HEK293 (cell line): ENCODE data around the gene SUPT3H.

Source experiments
- CTCF ChIA-PET: fragments of 350-600 bp; formaldehyde crosslinking; extraction: SDS; loops from one replicate; lab custom pipeline; 2021; ENCODE audit warnings: antibody characterized with exemption; lab: Yijun Ruan, JAX
- POLR2A ChIA-PET: fragments of 300-600 bp; formaldehyde crosslinking; extraction: SDS; loops from one replicate; lab custom pipeline; 2020; ENCODE audit warnings: antibody characterized with exemption, inconsistent platforms; lab: Yijun Ruan, JAX
- H3K27ac ChIP-seq: fragments of 200-500 bp; sonication (Bioruptor generic); 2 replicates; pipeline ENCODE4 v1.5.1; 2014; ENCODE audit warnings: low read depth, low read length, control low read depth, inconsistent platforms; ENCODE audit errors: extremely low read depth
- H3K36me3 ChIP-seq, 2 experiments: fragments of 200-500 bp in 1 of 2; sonication (Bioruptor generic) in 1 of 2; 1 replicate in 1 of 2; 2 replicates in 1 of 2; pipeline ENCODE4 v1.5.1; 2014 to 2017; ENCODE audit warnings: inconsistent platforms in 2 of 2, low read length in 2 of 2; ENCODE audit not compliant: control insufficient read depth in 2 of 2, insufficient read depth in 1 of 2
- H3K4me1 ChIP-seq: fragments of 200-500 bp; sonication (Bioruptor generic); 2 replicates; pipeline ENCODE4 v1.5.1; 2014; ENCODE audit warnings: mild to moderate bottlenecking, low read length, inconsistent platforms; ENCODE audit not compliant: control insufficient read depth, insufficient read depth
- H3K4me3 ChIP-seq: 2 replicates; pipeline ENCODE4 v1.5.1; 2011; ENCODE audit warnings: low read depth, mild to moderate bottlenecking, control low read depth, low read length, moderate library complexity
- H3K9me3 ChIP-seq: fragments of 200-500 bp; sonication (Bioruptor generic); 2 replicates; pipeline ENCODE4 v1.5.1; 2014; ENCODE audit warnings: low read depth, low read length, inconsistent platforms; ENCODE audit not compliant: control insufficient read depth, insufficient read depth
- FEZF1 ChIP-seq: fragments of 450-650 bp; formaldehyde crosslinking; IDR thresholded peaks from 2 replicates; pipeline ENCODE4 v1.5.1; 2016; ENCODE audit warnings: missing biosample characterization, missing genetic modification characterization
- KLF16 ChIP-seq: fragments of 450-650 bp; formaldehyde crosslinking; IDR thresholded peaks from 2 replicates; pipeline ENCODE4 v1.5.1; 2017; ENCODE audit warnings: missing biosample characterization, missing genetic modification characterization
- MZF1 ChIP-seq: fragments of 450-650 bp; formaldehyde crosslinking; IDR thresholded peaks from 2 replicates; pipeline ENCODE4 v1.5.1; 2017; ENCODE audit warnings: missing biosample characterization, missing genetic modification characterization, borderline replicate concordance
- PRDM10 ChIP-seq: fragments of 450-650 bp; formaldehyde crosslinking; IDR thresholded peaks from 2 replicates; pipeline ENCODE4 v1.5.1; 2016; ENCODE audit warnings: missing biosample characterization, missing genetic modification characterization
- SETDB1 ChIP-seq: IDR thresholded peaks from one replicate; pipeline ENCODE4 v1.6.1; 2017; ENCODE audit warnings: mild to moderate bottlenecking, low read length, moderate library complexity, mixed read lengths; ENCODE audit not compliant: insufficient read length
- TRIM28 ChIP-seq: IDR thresholded peaks from 2 replicates; pipeline ENCODE4 v1.6.1; 2011; ENCODE audit warnings: low read length, control low read depth, borderline replicate concordance
- ZFHX2 ChIP-seq: fragments of 450-650 bp; formaldehyde crosslinking; conservative IDR thresholded peaks from 2 replicates; pipeline ENCODE4 v1.5.1; 2016; ENCODE audit warnings: missing biosample characterization, missing genetic modification characterization
- ZIC2 ChIP-seq: fragments of 450-650 bp; formaldehyde crosslinking; IDR thresholded peaks from 2 replicates; pipeline ENCODE4 v1.5.1; 2016; ENCODE audit warnings: missing biosample characterization, missing genetic modification characterization
- ZNF133 ChIP-seq: fragments of 450-650 bp; formaldehyde crosslinking; IDR thresholded peaks from 2 replicates; pipeline ENCODE4 v1.5.1; 2016; ENCODE audit warnings: missing biosample characterization, missing genetic modification characterization
- ZNF169 ChIP-seq: fragments of 450-650 bp; formaldehyde crosslinking; IDR thresholded peaks from 2 replicates; pipeline ENCODE4 v1.5.1; 2016; ENCODE audit warnings: missing biosample characterization, missing genetic modification characterization
- ZNF280C ChIP-seq: fragments of 450-650 bp; formaldehyde crosslinking; IDR thresholded peaks from 2 replicates; pipeline ENCODE4 v1.5.1; 2016; ENCODE audit warnings: missing biosample characterization, missing genetic modification characterization
- ZNF311 ChIP-seq: fragments of 450-650 bp; formaldehyde crosslinking; IDR thresholded peaks from 2 replicates; pipeline ENCODE4 v1.5.1; 2017; ENCODE audit warnings: missing biosample characterization, missing genetic modification characterization, borderline replicate concordance
- ZNF324 ChIP-seq: fragments of 450-650 bp; formaldehyde crosslinking; IDR thresholded peaks from 2 replicates; pipeline ENCODE4 v1.5.1; 2016; ENCODE audit warnings: missing biosample characterization, missing genetic modification characterization
- ZNF362 ChIP-seq: fragments of 450-650 bp; formaldehyde crosslinking; IDR thresholded peaks from 2 replicates; pipeline ENCODE4 v1.5.1; 2016; ENCODE audit warnings: missing biosample characterization, missing genetic modification characterization
- ZNF473 ChIP-seq: fragments of 450-650 bp; formaldehyde crosslinking; IDR thresholded peaks from 2 replicates; pipeline ENCODE4 v1.5.1; 2017; ENCODE audit warnings: missing biosample characterization, missing genetic modification characterization
- ZNF501 ChIP-seq: fragments of 450-650 bp; formaldehyde crosslinking; IDR thresholded peaks from 2 replicates; pipeline ENCODE4 v1.5.1; 2016; ENCODE audit warnings: missing biosample characterization, missing genetic modification characterization
- ZNF529 ChIP-seq: fragments of 450-650 bp; formaldehyde crosslinking; IDR thresholded peaks from 2 replicates; pipeline ENCODE4 v1.5.1; 2017; ENCODE audit warnings: missing genetic modification characterization, missing biosample characterization; ENCODE audit not compliant: insufficient replicate concordance
- ZNF530 ChIP-seq: fragments of 450-650 bp; formaldehyde crosslinking; IDR thresholded peaks from 2 replicates; pipeline ENCODE4 v1.5.1; 2016; ENCODE audit warnings: low read depth, missing biosample characterization, missing genetic modification characterization
- ZNF561 ChIP-seq: fragments of 450-650 bp; IDR thresholded peaks from 2 replicates; pipeline ENCODE4 v1.5.1; 2018; ENCODE audit warnings: missing biosample characterization, missing genetic modification characterization, borderline replicate concordance
- TF ChIP-seq, protein P1 (sequence below): fragments of 450-650 bp; formaldehyde crosslinking; IDR thresholded peaks from 2 replicates; pipeline ENCODE4 v1.5.1; 2016; ENCODE audit warnings: missing biosample characterization, missing genetic modification characterization
- TF ChIP-seq, protein P2 (sequence below): fragments of 450-650 bp; formaldehyde crosslinking; IDR thresholded peaks from 2 replicates; pipeline ENCODE4 v1.5.1; 2016; ENCODE audit warnings: missing biosample characterization, missing genetic modification characterization, borderline replicate concordance
- TF ChIP-seq, protein P3 (sequence below): fragments of 450-650 bp; IDR thresholded peaks from 2 replicates; pipeline ENCODE4 v1.5.1; 2018; ENCODE audit warnings: missing biosample characterization, missing genetic modification characterization

SUPT3H gene

DNA sequence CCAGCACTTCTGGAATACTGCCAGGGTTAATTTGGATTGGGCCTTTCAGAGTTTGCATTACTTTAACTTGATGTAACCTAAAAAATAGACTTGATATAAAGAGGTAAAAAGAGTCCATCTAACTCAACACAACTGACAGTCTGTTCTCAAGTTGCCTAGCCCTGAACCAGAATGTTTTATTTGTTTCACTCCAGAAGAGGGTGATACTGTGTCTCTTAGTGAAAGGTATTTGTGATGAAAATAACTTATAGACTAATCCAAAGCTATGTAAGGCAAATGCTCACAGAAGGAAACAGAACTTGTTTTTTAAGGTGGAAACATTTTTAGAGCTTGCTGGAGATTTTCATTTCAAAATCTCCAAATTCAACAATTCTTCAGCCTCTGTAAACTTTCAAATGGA is 518.7 kb downstream of the SUPT3H start:
- ChIA-PET POLR2A (no interaction called here), CTCF (interaction anchor here (1.4 kb wide), 1 partner anchor 855 kb away, joined by 3 read pairs; no protein-coding TSS in a partner anchor)
- H3K4me3 ChIP-seq = no peak overlapping the region

DNA sequence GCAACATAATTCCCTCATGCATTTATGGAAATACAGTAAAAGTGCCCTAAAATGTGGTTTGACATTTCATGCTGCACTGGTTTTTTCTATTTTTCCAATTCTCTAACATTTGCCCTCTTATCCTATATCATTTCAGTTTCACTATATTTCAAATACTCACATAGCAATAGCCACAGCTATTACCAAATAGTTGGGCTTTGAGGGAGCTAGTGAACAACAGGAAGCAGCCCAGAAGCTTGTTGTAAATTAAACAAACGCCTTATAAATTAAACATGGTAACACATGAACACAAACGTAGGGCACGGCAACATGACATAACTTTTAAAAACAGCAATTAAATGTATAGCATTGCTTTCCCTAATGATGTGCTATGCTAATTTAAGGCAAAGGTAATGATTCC is 521.3 kb downstream of the SUPT3H start:
- no peak overlapping the region for H3K4me3 ChIP-seq
- POLR2A ChIA-PET = interaction anchor here (0.6 kb wide), 1 partner anchor 27 kb away, joined by 3 read pairs; no protein-coding TSS in a partner anchor
- no peak overlapping the region for H3K27ac ChIP-seq
- CTCF ChIA-PET = interaction anchor here (0.6 to 1.0 kb wide), 3 partner anchors 17 to 1313 kb away, joined by 3 read pairs; no protein-coding TSS in a partner anchor
- peaks cover 10% of the 10 kb centered on the region; the same call in 1 of the 2 replicates for H3K4me1 ChIP-seq
- no peaks in the 10 kb centered on the region for H3K36me3 ChIP-seq
- no peaks in the 10 kb centered on the region for H3K9me3 ChIP-seq
- no peak for TF ChIP-seq ZNF529 (tag by site-specific recombination)
- TF ChIP-seq MZF1 (tag by site-specific recombination) = no peak
- TF ChIP-seq KLF16 (tag by site-specific recombination) = no peak
- no peak for TF ChIP-seq ZFHX2 (tag by site-specific recombination)
- TF ChIP-seq, protein P1, sequence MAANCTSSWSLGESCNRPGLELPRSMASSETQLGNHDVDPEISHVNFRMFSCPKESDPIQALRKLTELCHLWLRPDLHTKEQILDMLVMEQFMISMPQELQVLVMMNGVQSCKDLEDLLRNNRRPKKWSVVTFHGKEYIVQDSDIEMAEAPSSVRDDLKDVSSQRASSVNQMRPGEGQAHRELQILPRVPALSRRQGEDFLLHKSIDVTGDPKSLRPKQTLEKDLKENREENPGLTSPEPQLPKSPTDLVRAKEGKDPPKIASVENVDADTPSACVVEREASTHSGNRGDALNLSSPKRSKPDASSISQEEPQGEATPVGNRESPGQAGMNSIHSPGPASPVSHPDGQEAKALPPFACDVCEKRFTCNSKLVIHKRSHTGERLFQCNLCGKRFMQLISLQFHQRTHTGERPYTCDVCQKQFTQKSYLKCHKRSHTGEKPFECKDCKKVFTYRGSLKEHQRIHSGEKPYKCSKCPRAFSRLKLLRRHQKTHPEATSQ = no peak
- no peak for TF ChIP-seq ZIC2 (tag by site-specific recombination)
- no peak for TF ChIP-seq ZNF362 (tag by site-specific recombination)
- TF ChIP-seq TRIM28 = no peak
- TF ChIP-seq, protein P2, sequence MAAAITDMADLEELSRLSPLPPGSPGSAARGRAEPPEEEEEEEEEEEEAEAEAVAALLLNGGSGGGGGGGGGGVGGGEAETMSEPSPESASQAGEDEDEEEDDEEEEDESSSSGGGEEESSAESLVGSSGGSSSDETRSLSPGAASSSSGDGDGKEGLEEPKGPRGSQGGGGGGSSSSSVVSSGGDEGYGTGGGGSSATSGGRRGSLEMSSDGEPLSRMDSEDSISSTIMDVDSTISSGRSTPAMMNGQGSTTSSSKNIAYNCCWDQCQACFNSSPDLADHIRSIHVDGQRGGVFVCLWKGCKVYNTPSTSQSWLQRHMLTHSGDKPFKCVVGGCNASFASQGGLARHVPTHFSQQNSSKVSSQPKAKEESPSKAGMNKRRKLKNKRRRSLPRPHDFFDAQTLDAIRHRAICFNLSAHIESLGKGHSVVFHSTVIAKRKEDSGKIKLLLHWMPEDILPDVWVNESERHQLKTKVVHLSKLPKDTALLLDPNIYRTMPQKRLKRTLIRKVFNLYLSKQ (tag by site-specific recombination) = no peak
- no peak for TF ChIP-seq ZNF133
- TF ChIP-seq ZNF530 (tag by site-specific recombination) = no peak
- no peak for TF ChIP-seq ZNF561 (tag by site-specific recombination)
- TF ChIP-seq ZNF280C = no peak
- TF ChIP-seq FEZF1 (tag by site-specific recombination) = no peak

More for the DNA sequence above, 518.7 kb downstream of the SUPT3H start:
- H3K27ac ChIP-seq = no peak overlapping the region
- no peaks in the 10 kb centered on the region for H3K9me3 ChIP-seq
- H3K4me1 ChIP-seq = peaks cover 10% of the 10 kb centered on the region; the same call in 1 of the 2 replicates
- TF ChIP-seq ZNF473 (tag by site-specific recombination) = no peak
- TF ChIP-seq SETDB1 = no peak
- TF ChIP-seq PRDM10 (tag by site-specific recombination) = peak; percentile 36; the same call in 1 of the 2 replicates
- TF ChIP-seq ZNF169 = no peak
- TF ChIP-seq ZNF501 (tag by site-specific recombination) = no peak
- TF ChIP-seq ZNF324 = no peak
- TF ChIP-seq, protein P3, sequence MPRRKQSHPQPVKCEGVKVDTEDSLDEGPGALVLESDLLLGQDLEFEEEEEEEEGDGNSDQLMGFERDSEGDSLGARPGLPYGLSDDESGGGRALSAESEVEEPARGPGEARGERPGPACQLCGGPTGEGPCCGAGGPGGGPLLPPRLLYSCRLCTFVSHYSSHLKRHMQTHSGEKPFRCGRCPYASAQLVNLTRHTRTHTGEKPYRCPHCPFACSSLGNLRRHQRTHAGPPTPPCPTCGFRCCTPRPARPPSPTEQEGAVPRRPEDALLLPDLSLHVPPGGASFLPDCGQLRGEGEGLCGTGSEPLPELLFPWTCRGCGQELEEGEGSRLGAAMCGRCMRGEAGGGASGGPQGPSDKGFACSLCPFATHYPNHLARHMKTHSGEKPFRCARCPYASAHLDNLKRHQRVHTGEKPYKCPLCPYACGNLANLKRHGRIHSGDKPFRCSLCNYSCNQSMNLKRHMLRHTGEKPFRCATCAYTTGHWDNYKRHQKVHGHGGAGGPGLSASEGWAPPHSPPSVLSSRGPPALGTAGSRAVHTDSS (tag by site-specific recombination) = no peak
- no peak for TF ChIP-seq ZNF311 (tag by site-specific recombination)
- H3K36me3 ChIP-seq = no peaks in the 10 kb centered on the region
